ENCODE results near the gene MAP1LC3A.

Gene MAP1LC3A

GRCh38 chr20:34522969-34523871 lies 35.3 kb upstream of the MAP1LC3A start:
- Mint-ChIP-seq H3K4me3 (no peak overlapping the region), H3K9me3 (no peaks in the 10 kb centered on the region), H3K27ac (peak overlapping the region; percentile 1), H3K4me1 (peaks cover 16% of the 10 kb centered on the region), H3K27me3 (no peaks in the 10 kb centered on the region), H3K36me3 (peaks cover 12% of the 10 kb centered on the region)
- ATAC-seq (ENCODE audit: low read depth) (peak; percentile 78), DNase-seq (ENCODE audit: low spot score in 2 of 2) (peak; percentile 26 to 42)

- no peak overlapping the region for H3K27ac Mint-ChIP-seq
- no peaks in the 10 kb centered on the region for H3K9me3 Mint-ChIP-seq
- peaks cover 11% of the 10 kb centered on the region for H3K4me1 Mint-ChIP-seq
- peaks cover 13% of the 10 kb centered on the region for H3K36me3 Mint-ChIP-seq
- H3K4me3 Mint-ChIP-seq: no peak overlapping the region
- no peaks in the 10 kb centered on the region for H3K27me3 Mint-ChIP-seq
- no peak for ATAC-seq (ENCODE audit: low read depth)
- DNase-seq (ENCODE audit: low spot score in 2 of 2): no peak
Observed at GRCh38 chr20:34524426-34524825, 34.1 kb upstream of the MAP1LC3A start.

GRCh38 chr20:34525342-34525708 lies 33.2 kb upstream of the MAP1LC3A start:
- H3K27ac Mint-ChIP-seq: peak overlapping the region; percentile 17
- H3K4me1 Mint-ChIP-seq: peaks cover 11% of the 10 kb centered on the region
- H3K27me3 Mint-ChIP-seq: no peaks in the 10 kb centered on the region
- no peak for ATAC-seq (ENCODE audit: low read depth)
- no peak overlapping the region for H3K4me3 Mint-ChIP-seq
- H3K36me3 Mint-ChIP-seq: peaks cover 13% of the 10 kb centered on the region
- H3K9me3 Mint-ChIP-seq: no peaks in the 10 kb centered on the region
- DNase-seq (ENCODE audit: low spot score in 2 of 2): no peak

GRCh38 chr20:34525709-34526416 lies 32.7 kb upstream of the MAP1LC3A start:
- Mint-ChIP-seq H3K9me3 (no peaks in the 10 kb centered on the region), H3K27ac (peak overlapping the region; percentile 17), H3K4me3 (no peak overlapping the region), H3K27me3 (no peaks in the 10 kb centered on the region), H3K36me3 (peaks cover 15% of the 10 kb centered on the region), H3K4me1 (peaks cover 11% of the 10 kb centered on the region)
- ATAC-seq (ENCODE audit: low read depth) (no peak), DNase-seq (ENCODE audit: low spot score in 2 of 2) (no peak)

- H3K4me3 Mint-ChIP-seq: no peak overlapping the region
- no peak for ATAC-seq (ENCODE audit: low read depth)
- DNase-seq (ENCODE audit: low spot score in 2 of 2): no peak
- peaks cover 18% of the 10 kb centered on the region for H3K36me3 Mint-ChIP-seq
- H3K4me1 Mint-ChIP-seq: peaks cover 13% of the 10 kb centered on the region
- no peak overlapping the region for H3K27ac Mint-ChIP-seq
- H3K27me3 Mint-ChIP-seq: no peaks in the 10 kb centered on the region
- no peaks in the 10 kb centered on the region for H3K9me3 Mint-ChIP-seq
Observed at GRCh38 chr20:34526466-34526865, 32.1 kb upstream of the MAP1LC3A start.

- Mint-ChIP-seq H3K36me3 (peaks cover 19% of the 10 kb centered on the region), H3K27me3 (no peaks in the 10 kb centered on the region), H3K27ac (no peak overlapping the region), H3K4me3 (no peak overlapping the region), H3K4me1 (peaks cover 14% of the 10 kb centered on the region), H3K9me3 (no peaks in the 10 kb centered on the region)
- ATAC-seq (ENCODE audit: low read depth) (no peak), DNase-seq (ENCODE audit: low spot score in 2 of 2) (no peak)
Observed at GRCh38 chr20:34527016-34527415, 31.5 kb upstream of the MAP1LC3A start.

- H3K27ac Mint-ChIP-seq: no peak overlapping the region
- peaks cover 14% of the 10 kb centered on the region for H3K36me3 Mint-ChIP-seq
- H3K4me1 Mint-ChIP-seq: peaks cover 7% of the 10 kb centered on the region
- no peaks in the 10 kb centered on the region for H3K27me3 Mint-ChIP-seq
- no peaks in the 10 kb centered on the region for H3K9me3 Mint-ChIP-seq
- H3K4me3 Mint-ChIP-seq: no peak overlapping the region
- no peak for DNase-seq (ENCODE audit: low spot score in 2 of 2)
- ATAC-seq (ENCODE audit: low read depth): no peak
Observed at GRCh38 chr20:34528921-34529297, 29.6 kb upstream of the MAP1LC3A start.

GRCh38 chr20:34529742-34530141 lies 28.8 kb upstream of the MAP1LC3A start:
- peaks cover 20% of the 10 kb centered on the region for H3K36me3 Mint-ChIP-seq
- no peak overlapping the region for H3K4me3 Mint-ChIP-seq
- ATAC-seq (ENCODE audit: low read depth) (no peak), DNase-seq (ENCODE audit: low spot score in 2 of 2) (no peak)
- H3K4me1 Mint-ChIP-seq: peaks cover 7% of the 10 kb centered on the region
- no peaks in the 10 kb centered on the region for H3K9me3 Mint-ChIP-seq
- H3K27ac Mint-ChIP-seq: no peak overlapping the region
- H3K27me3 Mint-ChIP-seq: no peaks in the 10 kb centered on the region

- H3K27me3 Mint-ChIP-seq: no peaks in the 10 kb centered on the region
- H3K4me1 Mint-ChIP-seq: peaks cover 6% of the 10 kb centered on the region
- no peaks in the 10 kb centered on the region for H3K9me3 Mint-ChIP-seq
- no peak for ATAC-seq (ENCODE audit: low read depth)
- no peak for DNase-seq (ENCODE audit: low spot score in 2 of 2)
- H3K27ac Mint-ChIP-seq: peak overlapping the region; percentile 25
- peaks cover 23% of the 10 kb centered on the region for H3K36me3 Mint-ChIP-seq
- H3K4me3 Mint-ChIP-seq: no peak overlapping the region
Observed at GRCh38 chr20:34530342-34530741, 28.2 kb upstream of the MAP1LC3A start.

GRCh38 chr20:34531608-34532265 lies 26.8 kb upstream of the MAP1LC3A start:
- H3K36me3 Mint-ChIP-seq: peaks cover 26% of the 10 kb centered on the region
- no peak overlapping the region for H3K27ac Mint-ChIP-seq
- ATAC-seq (ENCODE audit: low read depth) (no peak), DNase-seq (ENCODE audit: low spot score in 2 of 2) (no peak)
- H3K4me3 Mint-ChIP-seq: no peak overlapping the region
- H3K27me3 Mint-ChIP-seq: no peaks in the 10 kb centered on the region
- peaks cover 4% of the 10 kb centered on the region for H3K4me1 Mint-ChIP-seq
- no peaks in the 10 kb centered on the region for H3K9me3 Mint-ChIP-seq

- H3K27ac Mint-ChIP-seq: no peak overlapping the region
- H3K27me3 Mint-ChIP-seq: no peaks in the 10 kb centered on the region
- ATAC-seq (ENCODE audit: low read depth): no peak
- no peak overlapping the region for H3K4me3 Mint-ChIP-seq
- H3K4me1 Mint-ChIP-seq: peaks cover 4% of the 10 kb centered on the region
- no peak for DNase-seq (ENCODE audit: low spot score in 2 of 2)
- H3K9me3 Mint-ChIP-seq: no peaks in the 10 kb centered on the region
- peaks cover 29% of the 10 kb centered on the region for H3K36me3 Mint-ChIP-seq
Observed at GRCh38 chr20:34532320-34532719, 26.2 kb upstream of the MAP1LC3A start.

- DNase-seq (ENCODE audit: low spot score in 2 of 2): no peak
- H3K4me3 Mint-ChIP-seq: no peak overlapping the region
- H3K27me3 Mint-ChIP-seq: no peaks in the 10 kb centered on the region
- H3K4me1 Mint-ChIP-seq: peaks cover 4% of the 10 kb centered on the region
- H3K27ac Mint-ChIP-seq: no peak overlapping the region
- no peaks in the 10 kb centered on the region for H3K9me3 Mint-ChIP-seq
- ATAC-seq (ENCODE audit: low read depth): no peak
- H3K36me3 Mint-ChIP-seq: peaks cover 30% of the 10 kb centered on the region
Observed at GRCh38 chr20:34532756-34533155, 25.8 kb upstream of the MAP1LC3A start.

GRCh38 chr20:34534391-34535165 lies 23.9 kb upstream of the MAP1LC3A start:
- H3K4me3 Mint-ChIP-seq: no peak overlapping the region
- no peak for ATAC-seq (ENCODE audit: low read depth)
- no peak overlapping the region for H3K27ac Mint-ChIP-seq
- H3K36me3 Mint-ChIP-seq: peaks cover 30% of the 10 kb centered on the region
- DNase-seq (ENCODE audit: low spot score in 2 of 2): no peak
- H3K27me3 Mint-ChIP-seq: no peaks in the 10 kb centered on the region
- H3K9me3 Mint-ChIP-seq: no peaks in the 10 kb centered on the region
- H3K4me1 Mint-ChIP-seq: peaks cover 4% of the 10 kb centered on the region

Measured in memory B cell (primary cell).